ENCODE data around the gene YKT6. TPM values are rescaled to one million over a fixed set of nuclear protein-coding genes. Genes with fewer than 3 reads are reported as not detected.

YKT6 gene
- total RNA-seq, 2 donors from 2014 or later, result 43.9 to 44.9 TPM

DNA sequence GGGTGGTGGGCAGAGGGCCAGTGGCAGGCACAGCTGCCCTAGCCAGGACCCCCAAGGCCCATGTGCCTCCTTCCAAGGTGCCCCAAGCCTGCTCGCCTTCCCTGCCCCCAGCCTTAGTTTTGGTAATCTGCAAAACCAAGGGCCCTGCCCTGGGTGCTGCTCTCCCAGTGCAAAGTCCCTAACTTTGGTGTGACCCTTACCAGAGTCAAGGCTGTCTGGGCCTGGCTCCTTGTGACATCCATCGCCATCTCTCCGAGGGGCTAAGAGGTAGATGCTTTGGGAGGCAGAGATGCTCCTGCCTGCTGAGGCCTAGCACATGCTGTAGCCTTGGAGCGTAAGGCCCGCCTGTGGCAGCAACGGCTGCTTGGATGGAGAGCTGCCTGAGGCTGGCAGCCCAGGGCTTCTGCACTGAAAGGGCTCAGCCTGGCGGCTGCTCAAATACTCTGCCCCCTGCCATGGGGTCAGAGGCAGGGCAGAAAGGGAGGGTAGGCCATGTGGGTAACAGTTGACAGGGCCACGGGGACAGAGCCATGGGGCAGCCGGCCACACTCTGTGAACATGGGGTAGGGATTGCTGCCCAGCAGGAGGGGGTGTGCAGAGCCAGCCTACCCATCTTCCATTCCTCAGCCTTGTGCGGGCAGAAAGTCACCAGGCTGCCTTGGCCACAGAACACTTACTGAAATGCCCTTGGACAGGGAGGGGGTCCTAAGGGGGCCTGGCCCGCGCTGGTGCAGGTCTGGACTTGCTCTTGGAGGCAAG lies 41.7 kb upstream of the YKT6 start:
- TF ChIP-seq, protein P1, sequence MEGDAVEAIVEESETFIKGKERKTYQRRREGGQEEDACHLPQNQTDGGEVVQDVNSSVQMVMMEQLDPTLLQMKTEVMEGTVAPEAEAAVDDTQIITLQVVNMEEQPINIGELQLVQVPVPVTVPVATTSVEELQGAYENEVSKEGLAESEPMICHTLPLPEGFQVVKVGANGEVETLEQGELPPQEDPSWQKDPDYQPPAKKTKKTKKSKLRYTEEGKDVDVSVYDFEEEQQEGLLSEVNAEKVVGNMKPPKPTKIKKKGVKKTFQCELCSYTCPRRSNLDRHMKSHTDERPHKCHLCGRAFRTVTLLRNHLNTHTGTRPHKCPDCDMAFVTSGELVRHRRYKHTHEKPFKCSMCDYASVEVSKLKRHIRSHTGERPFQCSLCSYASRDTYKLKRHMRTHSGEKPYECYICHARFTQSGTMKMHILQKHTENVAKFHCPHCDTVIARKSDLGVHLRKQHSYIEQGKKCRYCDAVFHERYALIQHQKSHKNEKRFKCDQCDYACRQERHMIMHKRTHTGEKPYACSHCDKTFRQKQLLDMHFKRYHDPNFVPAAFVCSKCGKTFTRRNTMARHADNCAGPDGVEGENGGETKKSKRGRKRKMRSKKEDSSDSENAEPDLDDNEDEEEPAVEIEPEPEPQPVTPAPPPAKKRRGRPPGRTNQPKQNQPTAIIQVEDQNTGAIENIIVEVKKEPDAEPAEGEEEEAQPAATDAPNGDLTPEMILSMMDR (IDR thresholded peaks at IDR 0.05), result no peak
- peaks cover 0 to 12% of the 10 kb centered on the region in 2 donors for H3K4me1 ChIP-seq
- no peak overlapping the region for H3K27ac ChIP-seq
- H3K4me3 ChIP-seq, result no peak overlapping the region
- no peaks in the 10 kb centered on the region for H3K27me3 ChIP-seq
- no peaks in the 10 kb centered on the region for H3K36me3 ChIP-seq
- no peaks in the 10 kb centered on the region for H3K9me3 ChIP-seq
- no peak for DNase-seq (ENCODE audit: low spot score)

DNA sequence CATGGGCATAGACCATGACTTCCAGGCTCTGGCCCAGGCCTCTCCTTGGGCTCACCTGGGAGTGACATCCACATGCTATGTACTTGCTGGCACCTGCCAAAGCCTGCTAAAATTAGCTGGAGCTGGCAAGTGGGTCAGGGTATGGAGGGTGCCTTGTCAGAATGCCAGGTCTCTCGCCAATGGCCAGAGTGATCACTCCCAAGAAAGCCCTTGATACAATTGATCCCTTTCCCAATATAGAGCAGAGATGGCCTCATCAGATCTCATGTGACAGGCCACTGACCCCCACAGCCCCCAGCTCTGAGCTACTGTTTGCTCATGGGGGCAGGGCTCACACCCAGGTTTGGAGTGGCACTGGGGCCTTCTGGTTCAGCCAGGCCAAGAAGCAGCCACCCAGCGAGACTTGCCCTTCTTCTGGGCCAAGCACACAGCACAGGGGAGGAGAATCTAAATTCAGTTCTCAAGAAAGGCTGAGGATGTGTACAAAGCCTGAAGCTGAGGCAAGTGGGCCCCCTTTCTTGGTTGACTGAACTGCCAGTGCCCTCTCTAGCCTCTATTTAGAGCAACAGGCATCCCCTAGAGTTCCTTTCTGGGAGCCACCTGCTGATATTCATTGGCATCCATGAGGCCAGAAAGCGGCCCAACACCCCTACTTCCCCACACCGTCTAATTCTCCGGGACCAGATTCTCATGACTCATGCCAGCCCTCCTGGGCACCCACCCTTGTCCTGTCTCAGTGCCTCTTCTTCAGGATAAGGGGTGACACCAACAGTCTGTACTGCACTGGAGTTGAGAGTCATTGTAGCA lies 40.8 kb upstream of the YKT6 start:
- peaks cover 0 to 12% of the 10 kb centered on the region in 2 donors for H3K4me1 ChIP-seq
- TF ChIP-seq, protein P1 (IDR thresholded peaks at IDR 0.05), result no peak
- no peaks in the 10 kb centered on the region for H3K36me3 ChIP-seq
- no peaks in the 10 kb centered on the region for H3K9me3 ChIP-seq
- no peak overlapping the region for H3K27ac ChIP-seq
- no peaks in the 10 kb centered on the region for H3K27me3 ChIP-seq
- H3K4me3 ChIP-seq, result no peak overlapping the region
- DNase-seq (ENCODE audit: low spot score), result no peak

DNA sequence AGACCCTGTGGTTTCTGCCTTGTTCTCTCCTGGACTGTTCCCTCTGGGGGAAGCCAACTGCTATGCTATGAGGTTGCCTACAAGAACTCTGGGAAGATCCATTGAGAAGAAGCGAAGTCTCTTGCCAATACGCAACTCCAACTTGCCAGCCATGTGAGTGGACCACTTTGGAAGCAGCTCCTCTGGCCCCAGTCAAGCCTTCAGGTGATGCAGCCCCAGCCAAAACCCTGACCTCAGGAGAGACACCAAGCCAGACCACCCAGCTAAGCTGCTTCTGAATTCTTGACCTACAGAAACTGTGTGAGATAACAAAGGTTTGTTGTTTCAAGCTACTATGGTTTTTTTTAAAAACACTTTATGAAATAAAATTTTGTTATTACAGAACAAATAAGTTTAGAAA lies 39.4 kb upstream of the YKT6 start:
- TF ChIP-seq, protein P1 (IDR thresholded peaks at IDR 0.05), result no peak
- Histone ChIP-seq H3K4me3 (no peak overlapping the region), H3K36me3 (no peaks in the 10 kb centered on the region)

DNA sequence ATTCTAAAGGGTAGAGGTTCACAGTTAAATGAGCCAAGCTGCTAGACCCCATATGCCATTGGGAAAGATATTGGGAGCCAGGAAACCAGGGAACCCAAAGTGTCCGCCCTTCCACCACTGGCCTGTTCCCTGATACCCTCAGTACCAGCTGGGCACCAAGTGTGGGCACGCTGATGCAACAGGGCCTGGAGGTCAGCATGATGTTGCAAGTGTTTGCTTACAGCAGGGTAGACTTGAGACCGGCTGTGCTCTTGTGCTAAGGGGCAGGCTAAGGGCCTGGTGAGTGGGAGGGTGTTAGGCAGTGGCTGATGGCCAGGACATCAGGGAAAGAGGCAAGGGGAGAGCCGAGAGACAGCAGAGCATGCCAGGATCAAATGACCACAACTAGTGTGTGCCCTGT lies 38.6 kb upstream of the YKT6 start:
- H3K36me3 ChIP-seq, result no peaks in the 10 kb centered on the region
- TF ChIP-seq, protein P1 (IDR thresholded peaks at IDR 0.05), result no peak
- DNase-seq (ENCODE audit: low spot score), result no peak

More for the DNA sequence above, 39.4 kb upstream of the YKT6 start:
- Histone ChIP-seq H3K4me1 (peaks cover 0 to 12% of the 10 kb centered on the region in 2 donors), H3K27ac (no peak overlapping the region), H3K27me3 (no peaks in the 10 kb centered on the region), H3K9me3 (no peaks in the 10 kb centered on the region)
- DNase-seq (ENCODE audit: low spot score), result no peak

DNA sequence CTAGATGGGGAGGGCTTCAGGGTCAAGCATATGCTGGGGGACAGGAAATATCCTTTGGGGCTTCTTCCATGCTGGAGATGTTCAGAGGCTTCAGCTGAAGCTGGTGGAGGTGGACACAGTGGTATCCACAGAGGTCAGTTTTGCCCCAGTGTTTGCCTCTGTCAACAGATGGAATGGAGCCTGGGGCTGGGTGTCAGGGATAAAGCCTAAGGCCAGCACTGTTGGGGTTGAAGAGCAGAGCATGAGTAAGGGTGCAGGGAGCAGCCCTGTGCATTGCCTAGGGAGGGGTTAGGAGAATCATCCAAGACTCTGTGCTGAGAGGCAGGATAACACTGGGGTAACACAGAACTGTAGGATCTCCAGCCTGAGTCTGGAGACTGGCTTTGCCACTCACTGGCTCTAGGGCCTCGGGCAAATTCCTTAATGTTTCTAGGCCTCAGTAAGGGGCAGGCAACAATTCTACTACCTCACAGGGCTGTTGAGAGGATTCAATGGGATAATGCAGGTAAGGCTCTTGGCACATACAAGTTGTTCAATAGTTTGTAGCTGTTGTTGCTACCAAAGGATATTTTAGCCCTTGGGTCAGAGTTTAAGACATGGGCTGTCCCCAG lies 37.9 kb upstream of the YKT6 start:
- DNase-seq (ENCODE audit: low spot score), result no peak
- Histone ChIP-seq H3K27ac (no peak overlapping the region), H3K36me3 (no peaks in the 10 kb centered on the region), H3K4me3 (no peak overlapping the region), H3K9me3 (no peaks in the 10 kb centered on the region), H3K27me3 (no peaks in the 10 kb centered on the region), H3K4me1 (peaks cover 0 to 12% of the 10 kb centered on the region in 2 donors)
- TF ChIP-seq, protein P1 (IDR thresholded peaks at IDR 0.05), result no peak

More for the DNA sequence above, 38.6 kb upstream of the YKT6 start:
- Histone ChIP-seq H3K4me1 (peaks cover 0 to 12% of the 10 kb centered on the region in 2 donors), H3K27me3 (no peaks in the 10 kb centered on the region), H3K4me3 (no peak overlapping the region), H3K27ac (no peak overlapping the region), H3K9me3 (no peaks in the 10 kb centered on the region)
